Adrenal gland (tissue), 5 donors: ENCODE results near the gene FBXL20.

ENCODE experiments used
- POLR2A ChIP-seq, 2 donors: fragments of 450-650 bp; IDR thresholded peaks; one replicate each; pipeline ENCODE4 v1.6.1; 2017; ENCODE audit warnings: antibody characterized with exemption in 2 of 2, mild to moderate bottlenecking in 2 of 2, moderate library complexity in 1 of 2
- TF ChIP-seq, protein P1 (sequence below), 6 experiments: fragments of 450-650 bp in 4 of 6; fragments of 200-600 bp in 2 of 6; sonication (generic) in 1 of 6; IDR thresholded peaks; 1 replicate in 5 of 6; 2 replicates in 1 of 6; pipeline versions ENCODE4 v1.5.1 to v1.8.0; 2016 to 2021; ENCODE audit warnings: antibody characterized with exemption in 6 of 6, mild to moderate bottlenecking in 2 of 6, moderate library complexity in 1 of 6
- donor health status: DM: no; HTN: no; CAD: no.

- TF ChIP-seq, protein P1, sequence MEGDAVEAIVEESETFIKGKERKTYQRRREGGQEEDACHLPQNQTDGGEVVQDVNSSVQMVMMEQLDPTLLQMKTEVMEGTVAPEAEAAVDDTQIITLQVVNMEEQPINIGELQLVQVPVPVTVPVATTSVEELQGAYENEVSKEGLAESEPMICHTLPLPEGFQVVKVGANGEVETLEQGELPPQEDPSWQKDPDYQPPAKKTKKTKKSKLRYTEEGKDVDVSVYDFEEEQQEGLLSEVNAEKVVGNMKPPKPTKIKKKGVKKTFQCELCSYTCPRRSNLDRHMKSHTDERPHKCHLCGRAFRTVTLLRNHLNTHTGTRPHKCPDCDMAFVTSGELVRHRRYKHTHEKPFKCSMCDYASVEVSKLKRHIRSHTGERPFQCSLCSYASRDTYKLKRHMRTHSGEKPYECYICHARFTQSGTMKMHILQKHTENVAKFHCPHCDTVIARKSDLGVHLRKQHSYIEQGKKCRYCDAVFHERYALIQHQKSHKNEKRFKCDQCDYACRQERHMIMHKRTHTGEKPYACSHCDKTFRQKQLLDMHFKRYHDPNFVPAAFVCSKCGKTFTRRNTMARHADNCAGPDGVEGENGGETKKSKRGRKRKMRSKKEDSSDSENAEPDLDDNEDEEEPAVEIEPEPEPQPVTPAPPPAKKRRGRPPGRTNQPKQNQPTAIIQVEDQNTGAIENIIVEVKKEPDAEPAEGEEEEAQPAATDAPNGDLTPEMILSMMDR (IDR thresholded peaks at IDR 0.05), result peak; percentile 8 to 36 (median 19)
- TF ChIP-seq POLR2A (IDR thresholded peaks at IDR 0.05), result no peak
Observed at GRCh38 chr17:39270923-39271322, 130.5 kb downstream of the FBXL20 start.
